ENCODE measurements around the gene HDAC7. TPM values are rescaled to one million over a fixed set of nuclear protein-coding genes. Genes with fewer than 3 reads are reported as not detected.

The HDAC7 gene
- total RNA-seq, 1 donor, result 48.9 TPM

DNA sequence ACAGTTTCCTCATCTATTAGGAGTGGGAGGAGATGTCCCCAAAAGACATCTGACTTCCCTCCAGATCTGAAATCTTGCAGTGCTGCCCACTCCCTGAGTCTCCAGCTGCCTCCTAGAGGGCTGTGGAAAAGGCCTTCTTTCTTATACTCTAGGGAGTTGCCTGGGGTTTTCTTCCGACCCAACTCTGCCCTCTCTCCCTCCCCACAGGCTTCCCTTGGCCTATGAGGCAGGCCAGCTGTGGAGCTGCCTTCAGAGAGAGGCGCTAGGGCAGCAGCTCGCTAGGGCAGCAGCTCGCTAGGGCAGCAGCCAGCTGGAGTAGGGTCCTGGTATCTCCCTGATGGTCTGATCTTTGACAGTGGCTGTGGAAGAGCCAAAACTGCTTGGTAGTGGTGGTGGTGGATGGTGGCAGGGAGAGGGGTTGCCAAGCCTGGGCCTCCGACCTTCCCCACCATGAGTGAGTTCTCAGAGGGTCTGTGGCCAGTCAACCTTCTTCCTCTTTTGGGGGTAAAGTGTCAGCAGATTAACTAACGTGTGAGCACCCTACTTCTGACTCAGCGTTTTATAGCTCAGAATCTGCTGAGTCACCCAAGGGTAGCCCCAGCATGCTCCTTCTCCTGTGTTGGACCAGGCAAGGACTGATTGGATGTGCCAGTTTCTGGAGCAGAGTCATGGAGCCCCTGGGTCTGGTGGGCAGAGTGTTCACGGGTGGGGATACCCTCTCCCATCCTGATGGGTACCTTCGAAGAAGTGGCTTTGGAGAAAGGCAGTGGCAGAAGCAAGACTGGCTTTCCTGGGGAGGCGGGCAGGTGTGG, 44.4 kb downstream of the HDAC7 start:
- no peak overlapping the region for H3K4me3 ChIP-seq (ENCODE audit: low read depth, low read length)
- TF ChIP-seq, protein P1, sequence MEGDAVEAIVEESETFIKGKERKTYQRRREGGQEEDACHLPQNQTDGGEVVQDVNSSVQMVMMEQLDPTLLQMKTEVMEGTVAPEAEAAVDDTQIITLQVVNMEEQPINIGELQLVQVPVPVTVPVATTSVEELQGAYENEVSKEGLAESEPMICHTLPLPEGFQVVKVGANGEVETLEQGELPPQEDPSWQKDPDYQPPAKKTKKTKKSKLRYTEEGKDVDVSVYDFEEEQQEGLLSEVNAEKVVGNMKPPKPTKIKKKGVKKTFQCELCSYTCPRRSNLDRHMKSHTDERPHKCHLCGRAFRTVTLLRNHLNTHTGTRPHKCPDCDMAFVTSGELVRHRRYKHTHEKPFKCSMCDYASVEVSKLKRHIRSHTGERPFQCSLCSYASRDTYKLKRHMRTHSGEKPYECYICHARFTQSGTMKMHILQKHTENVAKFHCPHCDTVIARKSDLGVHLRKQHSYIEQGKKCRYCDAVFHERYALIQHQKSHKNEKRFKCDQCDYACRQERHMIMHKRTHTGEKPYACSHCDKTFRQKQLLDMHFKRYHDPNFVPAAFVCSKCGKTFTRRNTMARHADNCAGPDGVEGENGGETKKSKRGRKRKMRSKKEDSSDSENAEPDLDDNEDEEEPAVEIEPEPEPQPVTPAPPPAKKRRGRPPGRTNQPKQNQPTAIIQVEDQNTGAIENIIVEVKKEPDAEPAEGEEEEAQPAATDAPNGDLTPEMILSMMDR (IDR thresholded peaks at IDR 0.05; ENCODE audit: insufficient read depth, low read length), result no peak
- DNase-seq (ENCODE audit: low read depth), result peak; percentile 48

DNA sequence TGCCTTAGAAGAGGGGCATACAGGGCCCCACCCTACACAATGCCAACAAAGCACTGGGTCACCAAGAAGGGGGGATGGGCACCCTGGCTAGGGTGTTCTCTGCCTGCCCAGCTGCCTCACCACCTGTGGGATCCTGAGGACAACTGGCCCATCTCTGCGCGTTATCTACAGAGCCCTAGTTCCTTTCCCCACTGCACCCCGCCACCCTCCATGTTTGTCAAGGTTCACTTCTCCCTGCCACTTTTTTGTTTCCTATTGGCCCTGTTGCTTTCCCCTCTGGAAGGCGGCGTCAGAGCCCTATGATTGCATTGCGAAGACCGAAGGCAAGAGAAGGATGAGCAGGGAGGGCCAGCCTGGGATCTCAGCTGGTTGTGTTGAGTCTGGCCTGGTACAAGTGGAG, 45.0 kb downstream of the HDAC7 start:
- no peak overlapping the region for H3K4me3 ChIP-seq (ENCODE audit: low read depth, low read length)
- DNase-seq (ENCODE audit: low read depth), result no peak
- TF ChIP-seq, protein P1 (IDR thresholded peaks at IDR 0.05; ENCODE audit: insufficient read depth, low read length), result no peak

DNA sequence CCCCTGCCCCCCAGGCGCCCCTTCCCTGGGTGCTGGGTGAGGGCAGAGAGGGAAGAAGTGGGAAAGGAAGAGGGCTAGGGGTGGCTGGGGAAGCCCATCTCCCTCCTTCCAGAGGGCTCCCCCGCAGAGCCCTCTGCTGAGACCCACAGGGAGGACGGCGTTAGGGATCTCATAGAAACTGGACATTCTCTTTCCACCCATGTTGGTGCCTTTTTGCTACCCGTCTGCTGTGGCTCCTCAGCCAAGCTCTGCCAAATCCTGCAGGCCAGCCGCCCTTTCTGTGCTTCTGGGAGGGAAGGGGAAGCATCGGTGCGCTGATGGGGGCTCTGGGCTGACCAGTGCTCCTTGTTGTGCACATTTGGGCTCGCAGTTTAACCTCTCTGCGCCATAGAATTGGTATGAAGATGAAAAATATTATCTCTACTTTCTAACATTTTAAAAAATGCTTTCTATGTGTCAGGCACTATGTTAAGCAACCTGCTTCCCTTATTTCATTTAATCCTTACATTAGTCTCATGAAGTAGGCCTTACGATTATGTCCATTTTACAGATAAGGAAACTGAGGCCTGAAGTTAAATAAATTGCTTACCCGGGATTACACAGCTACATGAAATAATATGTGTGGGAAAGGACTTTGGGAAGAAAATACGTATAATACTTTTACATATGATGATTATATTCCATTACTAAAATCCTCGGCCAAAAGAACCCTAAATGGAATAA, 45.7 kb downstream of the HDAC7 start:
- no peak for DNase-seq (ENCODE audit: low read depth)
- peak overlapping the region; percentile 72 for H3K4me3 ChIP-seq (ENCODE audit: low read depth, low read length)
- TF ChIP-seq, protein P1 (IDR thresholded peaks at IDR 0.05; ENCODE audit: insufficient read depth, low read length), result no peak

DNA sequence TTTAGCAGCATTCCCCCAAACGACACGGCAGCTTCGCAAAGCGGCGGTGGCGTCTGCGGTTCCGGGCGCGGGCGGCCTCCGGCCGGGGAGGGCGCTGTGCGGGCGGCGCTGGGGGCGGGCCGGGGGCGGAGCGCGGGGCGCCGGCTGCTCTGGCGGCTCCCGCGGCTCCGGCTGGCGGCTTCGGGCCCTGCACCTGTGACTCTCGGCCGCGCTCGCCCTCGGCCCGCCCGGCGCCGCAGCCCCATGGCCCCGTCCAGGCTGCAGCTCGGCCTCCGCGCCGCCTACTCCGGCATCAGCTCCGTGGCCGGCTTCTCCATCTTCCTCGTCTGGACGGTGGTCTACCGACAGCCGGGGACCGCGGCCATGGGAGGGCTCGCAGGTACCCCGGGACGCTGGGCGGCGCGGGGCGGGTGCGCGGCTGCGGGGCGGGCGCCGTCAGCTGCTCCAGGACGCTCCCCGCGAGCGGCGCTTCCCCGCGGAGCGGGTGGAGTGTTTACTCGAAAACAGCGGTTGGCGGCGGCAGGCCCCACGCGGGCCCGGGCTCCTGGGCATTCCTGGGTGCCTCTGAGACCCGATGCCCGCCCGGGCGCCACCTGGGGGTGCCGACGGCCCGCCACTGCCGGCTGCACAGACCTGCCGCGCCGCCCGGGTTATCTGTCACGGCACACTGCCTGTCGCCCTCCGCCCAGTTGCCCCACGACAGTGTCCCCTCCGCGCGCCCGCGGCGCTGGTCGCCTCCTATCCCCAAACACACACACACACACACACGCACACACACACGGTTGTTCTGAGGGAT, 46.4 kb downstream of the HDAC7 start, which contains the start of gene SLC48A1:
TSS of gene SLC48A1 (plus strand) at position 177 of the 796 bp plus-strand sequence. CDS start at position 244, 67 bp downstream.
- TF ChIP-seq, protein P1 (IDR thresholded peaks at IDR 0.05; ENCODE audit: insufficient read depth, low read length), result peak; percentile 34
- H3K4me3 ChIP-seq (ENCODE audit: low read depth, low read length), result peak within 1 kb of the TSS; percentile 72
- peak; percentile 44 for DNase-seq (ENCODE audit: low read depth)

DNA sequence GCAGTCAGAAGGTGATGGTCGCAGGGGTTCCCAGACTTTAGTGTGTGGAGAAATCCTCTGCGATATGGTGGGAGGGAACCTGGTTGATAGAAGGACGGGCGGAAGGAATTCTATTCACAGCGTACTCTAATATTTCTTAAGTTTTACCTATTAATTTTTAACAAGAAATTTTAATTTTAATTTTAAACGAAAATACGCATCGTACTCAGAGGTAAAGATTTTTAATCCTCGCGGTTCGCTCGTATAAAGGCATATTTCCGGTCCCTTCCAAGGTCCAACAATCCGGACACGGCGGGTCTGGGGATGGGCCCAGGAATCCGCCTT, 47.0 kb downstream of the HDAC7 start:
- no peak for DNase-seq (ENCODE audit: low read depth)
- TF ChIP-seq, protein P1 (IDR thresholded peaks at IDR 0.05; ENCODE audit: insufficient read depth, low read length), result no peak
- peak overlapping the region; percentile 66 for H3K4me3 ChIP-seq (ENCODE audit: low read depth, low read length)

DNA sequence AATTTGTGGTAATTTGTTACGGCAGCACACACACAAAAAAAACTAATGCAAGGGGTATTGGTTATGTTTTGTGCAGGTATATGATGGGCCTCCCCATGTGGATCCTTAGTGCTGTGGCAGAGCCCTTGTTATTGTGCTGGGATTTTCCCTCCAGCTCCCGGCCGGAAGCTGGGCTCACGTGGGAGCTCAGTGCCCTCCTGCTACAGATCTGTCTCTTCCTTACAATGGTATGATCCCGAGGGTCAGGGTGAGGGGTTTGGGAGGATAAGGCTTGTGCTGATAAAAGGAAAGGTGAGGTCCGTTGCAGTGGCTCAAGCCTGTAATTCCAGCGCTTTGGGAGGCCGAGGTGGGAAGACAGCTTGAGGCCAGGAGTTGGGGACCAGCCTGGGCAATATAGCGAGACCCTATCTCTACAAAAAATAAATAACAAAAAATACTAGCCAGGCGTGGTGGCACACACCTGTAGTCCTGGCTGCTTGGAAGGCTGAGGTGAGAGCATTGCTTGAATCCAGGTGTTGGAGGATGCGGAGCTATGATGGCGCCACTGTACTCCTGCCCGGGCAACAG, 47.5 kb downstream of the HDAC7 start:
- TF ChIP-seq, protein P1 (IDR thresholded peaks at IDR 0.05; ENCODE audit: insufficient read depth, low read length), result no peak
- H3K4me3 ChIP-seq (ENCODE audit: low read depth, low read length), result no peak overlapping the region
- no peak for DNase-seq (ENCODE audit: low read depth)
